ENCODE data around the gene EMD.

DNA sequence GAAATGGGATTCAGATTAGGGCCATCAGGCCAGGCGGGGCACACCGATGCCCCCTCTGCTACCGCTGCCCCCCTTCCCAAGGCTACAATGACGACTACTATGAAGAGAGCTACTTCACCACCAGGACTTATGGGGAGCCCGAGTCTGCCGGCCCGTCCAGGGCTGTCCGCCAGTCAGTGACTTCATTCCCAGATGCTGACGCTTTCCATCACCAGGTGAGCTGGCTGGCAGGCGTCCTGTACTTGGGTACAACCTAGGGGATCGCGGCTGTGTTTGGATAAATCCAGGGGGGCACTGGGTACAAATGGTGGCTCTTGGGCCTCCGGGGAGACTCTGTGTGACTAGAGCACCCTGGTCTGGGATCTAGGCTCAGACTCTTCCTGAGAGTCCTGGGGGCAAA is 1.1 kb downstream of the EMD start:
- no peak for TF ChIP-seq CTCF (IDR thresholded peaks at IDR 0.05)
- TF ChIP-seq, protein P1, sequence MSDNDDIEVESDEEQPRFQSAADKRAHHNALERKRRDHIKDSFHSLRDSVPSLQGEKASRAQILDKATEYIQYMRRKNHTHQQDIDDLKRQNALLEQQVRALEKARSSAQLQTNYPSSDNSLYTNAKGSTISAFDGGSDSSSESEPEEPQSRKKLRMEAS (IDR thresholded peaks at IDR 0.05; ENCODE audit: low read depth), result no peak
